HepG2 (cell line): ENCODE results near the gene AFAP1L2. TPM values are rescaled to one million over a fixed set of nuclear protein-coding genes. Genes with fewer than 3 reads are reported as not detected.

Experiments used
- ADNP ChIP-seq: sonication (generic); formaldehyde crosslinking; IDR thresholded peaks from 2 replicates; pipeline ENCODE4 v1.4.0; 2020; ENCODE audit warnings: missing genetic modification reagents
- IRX3 ChIP-seq: sonication (generic); formaldehyde crosslinking; IDR thresholded peaks from 2 replicates; pipeline ENCODE4 v1.8.1; 2023; ENCODE audit warnings: mild to moderate bottlenecking, low read depth, missing genetic modification reagents, borderline replicate concordance
- ZBED4 ChIP-seq: sonication (generic); formaldehyde crosslinking; IDR thresholded peaks from 2 replicates; pipeline ENCODE4 v1.4.0; 2020; ENCODE audit warnings: missing genetic modification reagents, borderline replicate concordance
- ZBTB26 ChIP-seq: IDR thresholded peaks from 2 replicates; pipeline ENCODE4 v1.6.1; 2016; ENCODE audit warnings: missing compliant biosample characterization, missing genetic modification reagents, borderline replicate concordance
- ZMYM4 ChIP-seq: sonication (generic); formaldehyde crosslinking; IDR thresholded peaks from 2 replicates; pipeline ENCODE4 v1.8.1; 2023; ENCODE audit warnings: mild to moderate bottlenecking, missing genetic modification reagents
- ZNF609 ChIP-seq: sonication (generic); formaldehyde crosslinking; IDR thresholded peaks from 2 replicates; pipeline ENCODE4 v1.4.0; 2020; ENCODE audit warnings: mild to moderate bottlenecking, missing genetic modification reagents, borderline replicate concordance
- ZSCAN22 ChIP-seq: sonication (generic); formaldehyde crosslinking; IDR thresholded peaks from 2 replicates; pipeline ENCODE4 v1.4.0; 2020; ENCODE audit warnings: mild to moderate bottlenecking, missing genetic modification reagents
- polyA plus RNA-seq, 8 experiments: library from polyadenylated mRNA; depleted of rRNA in 3 of 8; stranded (reverse) in 7 of 8; unstranded in 1 of 8; fragments of >200 nt; fragmentation: Illumina TruSeq in 4 of 8; extraction: Trizol in 4 of 8; gene quantifications; 2 replicates each; pipeline versions ENCODE4 v1.2.1 to v1.2.3, GENCODE V29; 2011 to 2016; ENCODE audit warnings: low read depth in 4 of 8, missing spikeins in 1 of 8, mixed read lengths in 1 of 8; ENCODE audit not compliant: insufficient read depth in 1 of 8
- total RNA-seq, 5 experiments: library from RNA; depleted of rRNA; stranded (reverse); fragments of >200 nt; fragmentation: Illumina TruSeq; extraction: Trizol; gene quantifications; 2 replicates each; pipeline ENCODE4 v1.2.3, GENCODE V29; 2016; ENCODE audit warnings: low read depth in 1 of 5

The AFAP1L2 gene
- total and polyA plus RNA-seq, 2 of the 13 experiments (the other 11 are each of a cell fraction or from before 2014, with no cell fraction given) = not detected

DNA sequence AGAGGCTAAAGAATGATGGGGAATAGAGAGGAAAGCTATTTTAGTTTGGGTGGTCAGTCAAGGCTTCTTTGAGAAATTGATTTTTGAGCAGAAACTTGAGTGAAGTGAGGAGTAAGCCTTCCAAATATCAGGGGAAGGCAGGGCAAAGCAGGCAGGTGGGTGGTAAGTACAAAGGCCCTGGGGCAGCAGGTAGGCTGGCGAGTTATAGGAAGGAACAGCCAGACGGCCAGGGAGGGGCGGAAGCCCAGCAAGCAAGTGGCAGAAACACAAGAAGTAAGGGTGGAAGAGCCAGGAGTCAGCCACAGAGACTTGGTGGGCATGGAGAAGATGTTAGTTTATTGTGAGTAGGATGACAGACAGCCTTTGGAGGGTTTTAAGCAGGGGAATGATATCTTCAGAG is 130.4 kb downstream of the AFAP1L2 start (continued):
- no peak for TF ChIP-seq ZNF609 (CRISPR knock-in tag)
- no peak for TF ChIP-seq ZBED4 (CRISPR knock-in tag)
- TF ChIP-seq ADNP (CRISPR knock-in tag) = no peak
- TF ChIP-seq ZSCAN22 (CRISPR knock-in tag) = no peak
- no peak for TF ChIP-seq ZBTB26 (CRISPR knock-in tag)
- TF ChIP-seq ZMYM4 (CRISPR knock-in tag) = no peak
- TF ChIP-seq IRX3 (CRISPR knock-in tag) = no peak
